PFSK-1 (cell line): ENCODE measurements around the gene PRX.

Experiments used
- FOXP2 ChIP-seq: optimal IDR thresholded peaks from 2 replicates; pipeline ENCODE3; 2011; ENCODE audit warnings: borderline replicate concordance, control low read depth, inconsistent platforms; ENCODE audit not compliant: insufficient read depth; ENCODE audit errors: extremely low read length, extremely low read depth
- POLR2AphosphoS5 ChIP-seq: IDR thresholded peaks from 2 replicates; pipeline ENCODE4 v1.6.1; 2012; ENCODE audit warnings: low read depth, mild to moderate bottlenecking, control low read depth, low read length, moderate library complexity
- REST ChIP-seq, 2 experiments: IDR thresholded peaks; 2 replicates each; pipeline versions ENCODE4 v1.6.1 to v1.8.0; 2011 to 2012; ENCODE audit warnings: low read depth in 2 of 2, low read length in 2 of 2, control low read depth in 1 of 2, inconsistent platforms in 1 of 2, mild to moderate bottlenecking in 1 of 2, moderate library complexity in 1 of 2; ENCODE audit not compliant: insufficient read depth in 1 of 2
- SIN3A ChIP-seq: IDR thresholded peaks from 2 replicates; pipeline ENCODE4 v1.6.1; 2012; ENCODE audit warnings: mild to moderate bottlenecking, low read length, moderate library complexity, borderline replicate concordance; ENCODE audit not compliant: insufficient read depth
- TAF1 ChIP-seq: IDR thresholded peaks from 2 replicates; pipeline ENCODE4 v1.6.1; 2012; ENCODE audit warnings: low read length, control low read depth, borderline replicate concordance; ENCODE audit not compliant: insufficient read depth

PRX gene

GRCh38 chr19:40457953-40458596 lies 44.9 kb upstream of the PRX start:
- TF ChIP-seq REST (IDR thresholded peaks at IDR 0.05; ENCODE audit: insufficient read depth in 1 of 2, low read depth in 2 of 2, low read length in 2 of 2) (no peak), TAF1 (no peak), SIN3A (no peak), POLR2AphosphoS5 (no peak)

- TF ChIP-seq REST (IDR thresholded peaks at IDR 0.05; ENCODE audit: insufficient read depth in 1 of 2, low read depth in 2 of 2, low read length in 2 of 2) (no peak), TAF1 (no peak), FOXP2 (no peak), POLR2AphosphoS5 (no peak), SIN3A (no peak)
These were observed 43.9 kb upstream of the PRX start for GRCh38 chr19:40457048-40457447.

DNA sequence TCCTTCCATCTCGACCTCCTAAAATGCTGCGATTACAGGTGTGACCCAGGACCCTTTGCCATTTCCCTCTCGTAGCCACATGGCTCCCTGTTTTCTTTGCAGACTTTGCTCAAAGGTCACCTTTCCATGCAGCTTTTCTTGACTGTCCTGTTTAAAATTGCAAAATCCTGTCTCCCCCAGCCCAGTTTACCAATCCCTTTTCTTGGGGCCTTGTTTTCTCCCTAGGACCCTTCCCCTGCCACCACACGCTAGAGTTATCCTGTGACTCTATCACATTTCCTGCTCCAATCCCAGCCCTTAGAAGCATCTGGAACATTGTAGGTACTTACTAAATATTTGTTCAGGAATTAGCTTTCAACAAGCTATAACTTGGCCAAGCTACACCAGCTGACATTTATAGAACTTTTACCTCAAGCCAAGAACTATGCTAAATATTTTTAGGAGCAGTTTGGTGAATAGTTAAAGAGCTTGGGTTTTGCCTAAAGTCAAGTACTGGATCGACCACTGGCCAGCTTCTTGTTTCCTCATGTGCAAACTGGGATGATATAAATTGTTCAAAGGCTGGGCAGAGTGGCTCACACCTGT lies 40.1 kb upstream of the PRX start:
- TF ChIP-seq POLR2AphosphoS5 (no peak), TAF1 (no peak), FOXP2 (no peak), SIN3A (no peak), REST (IDR thresholded peaks at IDR 0.05; ENCODE audit: insufficient read depth in 1 of 2, low read depth in 2 of 2, low read length in 2 of 2) (no peak)

GRCh38 chr19:40452016-40452415 lies 38.8 kb upstream of the PRX start:
- TF ChIP-seq REST (IDR thresholded peaks at IDR 0.05; ENCODE audit: insufficient read depth in 1 of 2, low read depth in 2 of 2, low read length in 2 of 2) (no peak), FOXP2 (no peak), TAF1 (no peak)

- TF ChIP-seq FOXP2, result no peak
- TF ChIP-seq TAF1, result no peak
- no peak for TF ChIP-seq REST (IDR thresholded peaks at IDR 0.05; ENCODE audit: insufficient read depth in 1 of 2, low read depth in 2 of 2, low read length in 2 of 2)
- no peak for TF ChIP-seq SIN3A
- no peak for TF ChIP-seq POLR2AphosphoS5
These were observed 37.5 kb upstream of the PRX start for GRCh38 chr19:40450664-40451063.
